HepG2 (cell line): ENCODE data around the gene NDUFB11. TPM values are rescaled to one million over a fixed set of nuclear protein-coding genes. Genes with fewer than 3 reads are reported as not detected.

Experiments used
- CENPT ChIP-seq: sonication (generic); formaldehyde crosslinking; IDR thresholded peaks from 2 replicates; pipeline ENCODE4 v1.8.0; 2022; ENCODE audit warnings: low read depth, mild to moderate bottlenecking, moderate library complexity, missing genetic modification reagents
- FOXM1 ChIP-seq: sonication (generic); formaldehyde crosslinking; IDR thresholded peaks from 2 replicates; pipeline ENCODE4 v1.5.0; 2020; ENCODE audit warnings: missing genetic modification reagents
- YEATS4 ChIP-seq: sonication (generic); formaldehyde crosslinking; IDR thresholded peaks from 2 replicates; pipeline ENCODE4 v1.4.0; 2020; ENCODE audit warnings: missing genetic modification reagents, borderline replicate concordance
- ZNF350 ChIP-seq: sonication (generic); formaldehyde crosslinking; IDR thresholded peaks from 2 replicates; pipeline ENCODE4 v1.4.0; 2020; ENCODE audit warnings: mild to moderate bottlenecking, low read depth, missing genetic modification reagents, borderline replicate concordance
- ZNF674 ChIP-seq: sonication (generic); formaldehyde crosslinking; IDR thresholded peaks from 2 replicates; pipeline ENCODE4 v1.5.0; 2020; ENCODE audit warnings: low read depth, mild to moderate bottlenecking, missing genetic modification reagents
- ZNF782 ChIP-seq: sonication (generic); formaldehyde crosslinking; IDR thresholded peaks from 2 replicates; pipeline ENCODE4 v1.4.0; 2020; ENCODE audit warnings: missing genetic modification reagents, mild to moderate bottlenecking, borderline replicate concordance
- polyA plus RNA-seq, 8 experiments: library from polyadenylated mRNA; depleted of rRNA in 3 of 8; stranded (reverse) in 7 of 8; unstranded in 1 of 8; fragments of >200 nt; fragmentation: Illumina TruSeq in 4 of 8; extraction: Trizol in 4 of 8; gene quantifications; 2 replicates each; pipeline versions ENCODE4 v1.2.1 to v1.2.3, GENCODE V29; 2011 to 2016; ENCODE audit warnings: low read depth in 4 of 8, missing spikeins in 1 of 8, mixed read lengths in 1 of 8; ENCODE audit not compliant: insufficient read depth in 1 of 8
- total RNA-seq, 5 experiments: library from RNA; depleted of rRNA; stranded (reverse); fragments of >200 nt; fragmentation: Illumina TruSeq; extraction: Trizol; gene quantifications; 2 replicates each; pipeline ENCODE4 v1.2.3, GENCODE V29; 2016; ENCODE audit warnings: low read depth in 1 of 5
- TF ChIP-seq, protein P1 (sequence below): sonication (generic); formaldehyde crosslinking; IDR thresholded peaks from 2 replicates; pipeline ENCODE4 v1.4.0; 2020; ENCODE audit warnings: missing genetic modification reagents
- TF ChIP-seq, protein P2 (sequence below): IDR thresholded peaks from 2 replicates; pipeline ENCODE4 v1.6.1; 2016; ENCODE audit warnings: control low read depth
- TF ChIP-seq, protein P3 (sequence below): sonication (generic); formaldehyde crosslinking; IDR thresholded peaks from 2 replicates; pipeline ENCODE4 v1.4.0; 2020; ENCODE audit warnings: missing genetic modification reagents

Gene NDUFB11
- total and polyA plus RNA-seq, 2 of the 13 experiments (the other 11 are each of a cell fraction or from before 2014, with no cell fraction given), result 46.6 to 100 TPM

DNA sequence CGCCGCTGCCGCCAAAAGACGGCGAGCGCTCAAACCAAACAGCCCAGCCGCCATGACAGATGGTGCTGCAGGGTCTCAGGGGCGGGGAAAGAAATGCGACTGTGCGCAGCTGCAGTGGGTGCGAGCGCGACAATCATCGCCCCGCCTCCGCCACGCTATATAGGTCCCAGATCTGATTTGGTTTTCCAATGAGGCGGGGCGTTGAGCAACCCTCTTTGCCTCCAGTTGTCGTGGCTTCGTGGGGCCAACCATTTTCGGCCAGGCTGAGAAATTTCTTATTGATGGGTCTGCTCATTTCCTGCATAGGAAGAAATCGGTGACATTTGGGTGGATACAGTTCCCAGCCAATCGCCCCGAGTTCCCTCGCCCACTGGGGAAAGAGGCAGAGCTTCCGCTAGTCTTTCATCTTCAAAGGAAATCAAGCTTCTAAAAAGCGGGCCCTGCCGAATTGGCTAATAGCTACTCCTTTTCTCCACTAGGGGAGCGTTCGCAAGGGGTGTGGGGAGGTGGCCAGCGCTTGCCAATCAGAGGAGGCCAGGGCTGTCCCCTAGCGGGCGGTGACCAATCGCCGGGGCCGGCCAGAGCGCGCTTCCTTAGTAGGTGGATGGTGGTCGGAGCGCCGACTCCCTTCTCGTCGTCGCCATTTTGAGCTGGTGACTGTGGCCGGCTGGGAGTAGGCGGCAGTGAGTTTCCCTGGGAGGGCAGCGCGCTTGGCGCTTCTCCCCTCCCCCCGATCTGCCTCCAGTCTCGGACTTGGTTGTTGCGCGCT lies at the start of gene NDUFB11, which contains the start of gene RBM10 (continued):
- TF ChIP-seq, protein P1, sequence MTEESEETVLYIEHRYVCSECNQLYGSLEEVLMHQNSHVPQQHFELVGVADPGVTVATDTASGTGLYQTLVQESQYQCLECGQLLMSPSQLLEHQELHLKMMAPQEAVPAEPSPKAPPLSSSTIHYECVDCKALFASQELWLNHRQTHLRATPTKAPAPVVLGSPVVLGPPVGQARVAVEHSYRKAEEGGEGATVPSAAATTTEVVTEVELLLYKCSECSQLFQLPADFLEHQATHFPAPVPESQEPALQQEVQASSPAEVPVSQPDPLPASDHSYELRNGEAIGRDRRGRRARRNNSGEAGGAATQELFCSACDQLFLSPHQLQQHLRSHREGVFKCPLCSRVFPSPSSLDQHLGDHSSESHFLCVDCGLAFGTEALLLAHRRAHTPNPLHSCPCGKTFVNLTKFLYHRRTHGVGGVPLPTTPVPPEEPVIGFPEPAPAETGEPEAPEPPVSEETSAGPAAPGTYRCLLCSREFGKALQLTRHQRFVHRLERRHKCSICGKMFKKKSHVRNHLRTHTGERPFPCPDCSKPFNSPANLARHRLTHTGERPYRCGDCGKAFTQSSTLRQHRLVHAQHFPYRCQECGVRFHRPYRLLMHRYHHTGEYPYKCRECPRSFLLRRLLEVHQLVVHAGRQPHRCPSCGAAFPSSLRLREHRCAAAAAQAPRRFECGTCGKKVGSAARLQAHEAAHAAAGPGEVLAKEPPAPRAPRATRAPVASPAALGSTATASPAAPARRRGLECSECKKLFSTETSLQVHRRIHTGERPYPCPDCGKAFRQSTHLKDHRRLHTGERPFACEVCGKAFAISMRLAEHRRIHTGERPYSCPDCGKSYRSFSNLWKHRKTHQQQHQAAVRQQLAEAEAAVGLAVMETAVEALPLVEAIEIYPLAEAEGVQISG, result peak; percentile 25; the same call in 1 of the 2 replicates
- TF ChIP-seq, protein P2, sequence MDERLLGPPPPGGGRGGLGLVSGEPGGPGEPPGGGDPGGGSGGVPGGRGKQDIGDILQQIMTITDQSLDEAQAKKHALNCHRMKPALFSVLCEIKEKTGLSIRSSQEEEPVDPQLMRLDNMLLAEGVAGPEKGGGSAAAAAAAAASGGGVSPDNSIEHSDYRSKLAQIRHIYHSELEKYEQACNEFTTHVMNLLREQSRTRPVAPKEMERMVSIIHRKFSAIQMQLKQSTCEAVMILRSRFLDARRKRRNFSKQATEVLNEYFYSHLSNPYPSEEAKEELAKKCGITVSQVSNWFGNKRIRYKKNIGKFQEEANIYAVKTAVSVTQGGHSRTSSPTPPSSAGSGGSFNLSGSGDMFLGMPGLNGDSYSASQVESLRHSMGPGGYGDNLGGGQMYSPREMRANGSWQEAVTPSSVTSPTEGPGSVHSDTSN (CRISPR knock-in tag), result 0 out of 2 replicates have a peak, but pooled peaks have one; percentile 9
- TF ChIP-seq ZNF674 (CRISPR knock-in tag) (no peak), FOXM1 (CRISPR knock-in tag) (no peak), ZNF350 (CRISPR knock-in tag) (peak; percentile 21; the same call in 1 of the 2 replicates), CENPT (CRISPR knock-in tag) (no peak), ZNF782 (no peak), YEATS4 (CRISPR knock-in tag) (0 out of 2 replicates have a peak, but pooled peaks have one; percentile 29)
- TF ChIP-seq, protein P3, sequence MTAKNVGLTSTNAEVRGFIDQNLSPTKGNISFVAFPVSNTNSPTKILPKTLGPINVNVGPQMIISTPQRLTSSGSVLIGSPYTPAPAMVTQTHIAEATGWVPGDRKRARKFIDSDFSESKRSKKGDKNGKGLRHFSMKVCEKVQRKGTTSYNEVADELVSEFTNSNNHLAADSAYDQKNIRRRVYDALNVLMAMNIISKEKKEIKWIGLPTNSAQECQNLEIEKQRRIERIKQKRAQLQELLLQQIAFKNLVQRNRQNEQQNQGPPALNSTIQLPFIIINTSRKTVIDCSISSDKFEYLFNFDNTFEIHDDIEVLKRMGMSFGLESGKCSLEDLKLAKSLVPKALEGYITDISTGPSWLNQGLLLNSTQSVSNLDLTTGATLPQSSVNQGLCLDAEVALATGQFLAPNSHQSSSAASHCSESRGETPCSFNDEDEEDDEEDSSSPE (CRISPR knock-in tag), result peak; percentile 4
- TF ChIP-seq, all 625 proteins: peak for 94
